Peyer's patch (tissue), 4 donors: ENCODE measurements around the gene MYEOV. TPM values are rescaled to one million over a fixed set of nuclear protein-coding genes. Genes with fewer than 3 reads are reported as not detected.
A peak's percentile ranks its signal among the peaks of the same experiment; 100 is the strongest.

Experiments
- DNase-seq, 3 donors: peaks; one replicate each; pipeline ENCODE4 v3.0.0-alpha.2; 2017 to 2019
- H3K27ac ChIP-seq, 4 donors: fragments of 200-600 bp; sonication (generic); one replicate each; pipeline ENCODE4 v1.5.1; 2016 to 2019
- H3K27me3 ChIP-seq, 2 donors: fragments of 200-600 bp; sonication (generic); one replicate each; pipeline ENCODE4 v1.5.1; 2019
- H3K36me3 ChIP-seq, 3 donors: fragments of 200-600 bp; sonication (generic); one replicate each; pipeline ENCODE4 v1.5.1; 2016 to 2019
- H3K4me1 ChIP-seq, 4 donors: fragments of 200-600 bp; sonication (generic); one replicate each; pipeline ENCODE4 v1.5.1; 2016 to 2019
- H3K4me3 ChIP-seq, 4 donors: fragments of 200-600 bp; sonication (generic); 1 replicate in 3 of 4; 2 replicates in 1 of 4; pipeline ENCODE4 v1.5.1; 2016 to 2019; ENCODE audit warnings: mild to moderate bottlenecking in 1 of 4
- H3K9me3 ChIP-seq, 4 donors: fragments of 200-600 bp; sonication (generic); one replicate each; pipeline ENCODE4 v1.5.1; 2016 to 2019; ENCODE audit warnings: mild to moderate bottlenecking in 1 of 4
- CTCF ChIP-seq, 6 experiments: fragments of 450-650 bp in 4 of 6; fragments of 200-600 bp in 2 of 6; sonication (generic) in 1 of 6; IDR thresholded peaks; one replicate each; pipeline ENCODE4 v1.5.1; 2017 to 2019; ENCODE audit warnings: antibody characterized with exemption in 6 of 6, mild to moderate bottlenecking in 3 of 6, moderate library complexity in 1 of 6
- POLR2A ChIP-seq, 2 donors: fragments of 450-650 bp; IDR thresholded peaks; one replicate each; pipeline ENCODE4 v1.5.1; 2017; ENCODE audit warnings: antibody characterized with exemption in 2 of 2, mild to moderate bottlenecking in 2 of 2, moderate library complexity in 2 of 2
- total RNA-seq, 4 donors: library from RNA; depleted of rRNA; stranded (reverse); fragments of >200 nt; gene quantifications; one replicate each; pipeline ENCODE4 v1.1.0, GENCODE V29; 2016

The MYEOV gene
- total RNA-seq, 4 donors from 2014 or later: 0.53 TPM; not detected in 3

GRCh38 chr11:69293087-69293486 is 868 bp upstream of the MYEOV start:
- peaks cover 21 to 53% (median 25%) of the 10 kb centered on the region in 4 donors for H3K4me1 ChIP-seq
- no peak overlapping the region for H3K4me3 ChIP-seq
- no peaks in the 10 kb centered on the region for H3K36me3 ChIP-seq
- no peak for TF ChIP-seq CTCF (IDR thresholded peaks at IDR 0.05)
- TF ChIP-seq POLR2A (IDR thresholded peaks at IDR 0.05): no peak
- H3K27ac ChIP-seq: peak overlapping the region in 1 of 4 donors; percentile 64
- H3K9me3 ChIP-seq: no peaks in the 10 kb centered on the region
- DNase-seq: peak in 1 of 3 donors; percentile 36
- no peaks in the 10 kb centered on the region for H3K27me3 ChIP-seq

- Histone ChIP-seq H3K4me1 (peaks cover 17 to 60% (median 34%) of the 10 kb centered on the region in 4 donors), H3K4me3 (no peak overlapping the region), H3K27ac (peak overlapping the region in 1 of 4 donors; percentile 56)
Observed at GRCh38 chr11:69294571-69295078, 670 bp downstream of the MYEOV start.

GRCh38 chr11:69295079-69295994 is 1.4 kb downstream of the MYEOV start:
- Histone ChIP-seq H3K4me1 (peaks cover 17 to 67% (median 34%) of the 10 kb centered on the region in 4 donors), H3K27ac (no peak overlapping the region), H3K36me3 (no peaks in the 10 kb centered on the region), H3K9me3 (no peaks in the 10 kb centered on the region), H3K4me3 (no peak overlapping the region), H3K27me3 (no peaks in the 10 kb centered on the region)
- peak in 1 of 3 donors; percentile 50 for DNase-seq
- no peak for TF ChIP-seq POLR2A (IDR thresholded peaks at IDR 0.05)
- TF ChIP-seq CTCF (IDR thresholded peaks at IDR 0.05): no peak

More at GRCh38 chr11:69294571-69295078, 670 bp downstream of the MYEOV start:
- Histone ChIP-seq H3K9me3 (no peaks in the 10 kb centered on the region), H3K36me3 (no peaks in the 10 kb centered on the region), H3K27me3 (no peaks in the 10 kb centered on the region)
- no peak for DNase-seq
- TF ChIP-seq CTCF (IDR thresholded peaks at IDR 0.05) (no peak), POLR2A (IDR thresholded peaks at IDR 0.05) (no peak)

- TF ChIP-seq POLR2A (IDR thresholded peaks at IDR 0.05) (no peak), CTCF (IDR thresholded peaks at IDR 0.05) (no peak)
- Histone ChIP-seq H3K27ac (peak overlapping the region; percentile 67 to 88 (median 80)), H3K4me1 (peaks cover 17 to 62% (median 34%) of the 10 kb centered on the region in 4 donors), H3K36me3 (no peaks in the 10 kb centered on the region), H3K4me3 (peak overlapping the region in 2 of 4 donors; percentile 14 to 34), H3K9me3 (no peaks in the 10 kb centered on the region), H3K27me3 (no peaks in the 10 kb centered on the region)
- peak; percentile 47 to 72 (median 53) for DNase-seq
Observed at GRCh38 chr11:69295995-69296889, 2.3 kb downstream of the MYEOV start.
